HG02884 (cell line): ENCODE data around the gene ZWILCH.

Experiments
- ATAC-seq: cut with Tn5 transposase; IDR thresholded peaks from one replicate; pipeline ENCODE4 v1.9.1; 2021; ENCODE audit warnings: mild to moderate bottlenecking, moderate library complexity; ENCODE audit not compliant: unreplicated experiment

The ZWILCH gene

GRCh38 chr15:66535056-66535455 is 29.9 kb downstream of the ZWILCH start:
- no peak for ATAC-seq

- ATAC-seq = no peak
These were observed 37.8 kb downstream of the ZWILCH start for GRCh38 chr15:66542896-66543295.

GRCh38 chr15:66545255-66545654 is 40.1 kb downstream of the ZWILCH start:
- no peak for ATAC-seq

- no peak for ATAC-seq
These were observed 50.6 kb downstream of the ZWILCH start for GRCh38 chr15:66555685-66556084.

GRCh38 chr15:66558271-66558670 is 53.1 kb downstream of the ZWILCH start:
- ATAC-seq = no peak

- ATAC-seq = no peak
These were observed 55.9 kb downstream of the ZWILCH start for GRCh38 chr15:66560856-66561525.

GRCh38 chr15:66563126-66563525 is 58.0 kb downstream of the ZWILCH start:
- no peak for ATAC-seq

- no peak for ATAC-seq
These were observed 58.5 kb downstream of the ZWILCH start for GRCh38 chr15:66563566-66564110.

- ATAC-seq = no peak
These were observed 59.3 kb downstream of the ZWILCH start for GRCh38 chr15:66564136-66565041.

- no peak for ATAC-seq
These were observed 60.1 kb downstream of the ZWILCH start for GRCh38 chr15:66565141-66565641.

GRCh38 chr15:66565741-66566144 is 60.6 kb downstream of the ZWILCH start, which contains the start of gene LCTL:
TSS of gene LCTL (minus strand) at chr15:66565998. CDS start at chr15:66565365, 633 bp downstream.
- ATAC-seq = no peak

GRCh38 chr15:66566963-66567531 is 61.9 kb downstream of the ZWILCH start:
- ATAC-seq = no peak

GRCh38 chr15:66567897-66568296 is 62.8 kb downstream of the ZWILCH start:
- ATAC-seq = no peak

- no peak for ATAC-seq
These were observed 64.5 kb downstream of the ZWILCH start for GRCh38 chr15:66569461-66570137.

- no peak for ATAC-seq
These were observed 65.2 kb downstream of the ZWILCH start for GRCh38 chr15:66570327-66570726.

- ATAC-seq = no peak
These were observed 65.8 kb downstream of the ZWILCH start for GRCh38 chr15:66570842-66571478.

- no peak for ATAC-seq
These were observed 67.0 kb downstream of the ZWILCH start for GRCh38 chr15:66572146-66572545.

- ATAC-seq = no peak
These were observed 68.2 kb downstream of the ZWILCH start for GRCh38 chr15:66573348-66573718.

GRCh38 chr15:66573719-66574595 is 68.8 kb downstream of the ZWILCH start:
- no peak for ATAC-seq
